Upper lobe of right lung (tissue), 1 donor: ENCODE results near the gene TMEM204. TPM values are rescaled to one million over a fixed set of nuclear protein-coding genes. Genes with fewer than 3 reads are reported as not detected.

Experiments
- ATAC-seq: fragments of 200-7000 bp; cut with Tn5 transposase; one replicate; pipeline ENCODE4 v1.9.1; 2020; ENCODE audit warnings: mild to moderate bottlenecking, moderate library complexity
- DNase-seq: peaks from one replicate; pipeline ENCODE4 v3.0.0-alpha.2; 2020
- H3K27ac ChIP-seq: fragments of 200-600 bp; one replicate; pipeline ENCODE4 v1.8.0; 2022
- H3K27me3 ChIP-seq: fragments of 200-600 bp; one replicate; pipeline ENCODE4 v1.8.0; 2022; ENCODE audit warnings: mild to moderate bottlenecking
- H3K36me3 ChIP-seq: fragments of 200-600 bp; one replicate; pipeline ENCODE4 v1.8.0; 2022
- H3K4me1 ChIP-seq: fragments of 200-600 bp; one replicate; pipeline ENCODE4 v1.8.0; 2022
- H3K4me3 ChIP-seq: fragments of 200-600 bp; one replicate; pipeline ENCODE4 v1.8.0; 2022; ENCODE audit warnings: mild to moderate bottlenecking
- H3K9me3 ChIP-seq: fragments of 200-600 bp; one replicate; pipeline ENCODE4 v1.8.0; 2022
- CTCF ChIP-seq: fragments of 200-600 bp; IDR thresholded peaks from one replicate; pipeline ENCODE4 v1.8.0; 2022; ENCODE audit warnings: antibody characterized with exemption
- intact Hi-C: fragments of 100-400 bp; cut with DNase I; formaldehyde crosslinking; loops from one replicate; pipeline ENCODE4 v1.11.0; 2022
- total RNA-seq: library from RNA; stranded (reverse); fragmentation: NEBNext Ultra II Directional; extraction: Animal tissue kit (Norgen Biotek cat#: 25700); gene quantifications from one replicate; pipeline ENCODE4 v1.2.1, GENCODE V29; 2021
- donor health status: DM: no; HTN: yes; CAD: no; lungs with severe emphysema.

TMEM204 gene
- total RNA-seq, 1 donor from 2014 or later: 69.2 TPM

DNA sequence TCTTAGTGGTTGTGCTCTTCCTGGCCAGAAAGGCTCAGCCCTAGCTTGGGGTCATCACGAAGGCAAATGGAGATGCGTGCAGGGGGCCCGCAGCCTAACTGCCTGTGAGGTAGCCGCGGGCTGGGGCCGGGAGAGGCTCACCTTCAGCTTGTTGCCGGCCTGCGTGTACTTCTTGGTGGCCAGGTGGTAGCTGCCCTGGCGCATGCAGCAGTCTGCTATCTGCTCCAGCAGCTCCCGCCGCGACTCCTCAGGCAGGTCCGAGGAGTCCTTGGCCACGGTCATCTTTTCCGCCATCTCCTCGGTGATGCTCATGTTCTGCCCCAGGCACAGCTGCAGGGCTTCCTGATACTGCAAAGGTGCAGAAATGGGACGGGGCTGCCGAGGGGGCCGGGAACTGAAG is 13.0 kb upstream of the TMEM204 start:
- Histone ChIP-seq H3K4me3 (no peak overlapping the region), H3K36me3 (peaks cover 4% of the 10 kb centered on the region), H3K27me3 (no peaks in the 10 kb centered on the region), H3K4me1 (no peaks in the 10 kb centered on the region), H3K27ac (no peak overlapping the region), H3K9me3 (no peaks in the 10 kb centered on the region)
- TF ChIP-seq CTCF: no peak
- intact Hi-C loops: no loop called here
- no peak for ATAC-seq
- DNase-seq: no peak

- DNase-seq (no peak), ATAC-seq (no peak)
- no peak overlapping the region for H3K27ac ChIP-seq
- no peak for TF ChIP-seq CTCF
- H3K4me3 ChIP-seq: no peak overlapping the region
- H3K36me3 ChIP-seq: peaks cover 4% of the 10 kb centered on the region
- H3K9me3 ChIP-seq: no peaks in the 10 kb centered on the region
- no peaks in the 10 kb centered on the region for H3K27me3 ChIP-seq
- H3K4me1 ChIP-seq: peaks cover 12% of the 10 kb centered on the region
- intact Hi-C loops: no loop called here
Measured at GRCh38 chr16:1523581-1524245, 9.8 kb upstream of the TMEM204 start.

- intact Hi-C loops: no loop called here
- Histone ChIP-seq H3K4me3 (no peak overlapping the region), H3K27ac (no peak overlapping the region), H3K36me3 (peaks cover 4% of the 10 kb centered on the region), H3K27me3 (no peaks in the 10 kb centered on the region), H3K9me3 (no peaks in the 10 kb centered on the region), H3K4me1 (peaks cover 15% of the 10 kb centered on the region)
- TF ChIP-seq CTCF: no peak
- DNase-seq: no peak
- ATAC-seq: no peak
Measured at GRCh38 chr16:1524366-1524765, 9.1 kb upstream of the TMEM204 start.

DNA sequence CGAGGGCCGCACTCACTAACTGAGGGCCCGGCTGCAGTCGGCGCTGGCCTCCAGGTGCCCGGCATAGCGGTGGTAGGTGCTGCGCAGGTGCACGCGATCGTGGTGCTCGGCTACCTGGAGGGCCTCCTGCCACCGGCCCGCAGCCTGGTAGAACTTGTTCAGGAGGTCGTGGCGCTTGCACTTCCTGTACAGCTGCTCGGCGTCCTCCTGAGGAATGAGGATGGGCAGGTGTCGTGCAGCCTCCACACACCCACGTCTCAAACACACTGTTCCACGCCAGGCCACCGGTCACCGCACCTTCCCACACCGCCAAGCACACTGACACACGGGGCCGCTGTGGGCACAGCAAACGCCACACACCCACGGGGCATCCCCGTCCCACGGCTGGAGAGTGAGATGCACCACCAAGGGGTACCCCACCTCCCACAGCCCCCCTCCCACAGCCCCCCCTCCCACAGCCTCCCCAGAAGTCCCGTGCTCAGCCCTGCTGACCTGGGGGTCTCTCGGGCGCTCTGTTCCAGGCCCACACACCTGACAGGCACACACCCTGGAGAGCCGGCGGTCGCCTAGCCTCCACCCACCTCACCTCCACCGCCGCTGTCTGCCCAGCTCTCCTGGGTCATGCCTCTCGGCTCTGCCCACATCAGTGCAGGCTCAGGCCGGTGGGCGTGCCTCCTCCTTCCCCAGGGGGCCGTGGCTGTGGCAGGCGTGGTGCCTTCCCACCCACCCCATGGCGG is 7.4 kb upstream of the TMEM204 start:
- TF ChIP-seq CTCF: no peak
- no peak for ATAC-seq
- Histone ChIP-seq H3K27me3 (no peaks in the 10 kb centered on the region), H3K4me1 (peaks cover 30% of the 10 kb centered on the region), H3K9me3 (no peaks in the 10 kb centered on the region), H3K36me3 (peaks cover 4% of the 10 kb centered on the region), H3K27ac (no peak overlapping the region), H3K4me3 (no peak overlapping the region)
- DNase-seq: no peak
- intact Hi-C loops: no loop called here

- no peak for TF ChIP-seq CTCF
- Histone ChIP-seq H3K27ac (peak overlapping the region; percentile 17), H3K4me1 (peaks cover 37% of the 10 kb centered on the region)
Measured at GRCh38 chr16:1526608-1527555, 6.6 kb upstream of the TMEM204 start.

More at GRCh38 chr16:1526608-1527555, 6.6 kb upstream of the TMEM204 start:
- peaks cover 4% of the 10 kb centered on the region for H3K36me3 ChIP-seq
- no peaks in the 10 kb centered on the region for H3K9me3 ChIP-seq
- no peak overlapping the region for H3K4me3 ChIP-seq
- intact Hi-C loops: no loop called here
- ATAC-seq (no peak), DNase-seq (no peak)
- no peaks in the 10 kb centered on the region for H3K27me3 ChIP-seq
